Erythroblast (primary cell): ENCODE measurements around the gene PHKB.

Experiments used
- GATA1 ChIP-seq: IDR thresholded peaks from 2 replicates; pipeline ENCODE4 v1.6.1; 2011; ENCODE audit warnings: low read depth, mild to moderate bottlenecking, control low read depth, low read length, moderate library complexity
- POLR2A ChIP-seq: IDR thresholded peaks from 2 replicates; pipeline ENCODE4 v1.6.1; 2011; ENCODE audit warnings: mild to moderate bottlenecking, low read length

GRCh38 chr16:47519996-47520679 is 59.0 kb downstream of the PHKB start:
- TF ChIP-seq POLR2A (no peak), GATA1 (no peak)
